Effector CD8-positive, alpha-beta T cell (primary cell): ENCODE measurements around the gene PPP1R7.
"Not testable (repeated sequence)": the region's sequence is repeated elsewhere in the genome, so short reads cannot be mapped to it uniquely, and the experiment has no call there.

Experiments used
- DNase-seq: peaks from one replicate; lab custom pipeline; 2025; lab: John Stamatoyannopoulos, UW

PPP1R7 gene

GRCh38 chr2:241193271-241193670 is 43.0 kb downstream of the PPP1R7 start:
- no peak for DNase-seq

- DNase-seq = no peak
Observed at GRCh38 chr2:241194811-241195210, 44.5 kb downstream of the PPP1R7 start.

GRCh38 chr2:241195506-241196130 is 45.4 kb downstream of the PPP1R7 start:
- no peak for DNase-seq

GRCh38 chr2:241197246-241197645 is 47.0 kb downstream of the PPP1R7 start:
- DNase-seq = not testable (repeated sequence)

- no peak for DNase-seq
Observed at GRCh38 chr2:241197947-241198346, 47.7 kb downstream of the PPP1R7 start.

GRCh38 chr2:241198381-241199279 is 48.4 kb downstream of the PPP1R7 start:
- no peak for DNase-seq

- DNase-seq = no peak
Observed at GRCh38 chr2:241199286-241199685, 49.0 kb downstream of the PPP1R7 start.

- no peak for DNase-seq
Observed at GRCh38 chr2:241199897-241200821, 49.9 kb downstream of the PPP1R7 start.

- DNase-seq = no peak
Observed at GRCh38 chr2:241200822-241201395, 50.6 kb downstream of the PPP1R7 start.

- DNase-seq = no peak
Observed at GRCh38 chr2:241201445-241202267, 51.4 kb downstream of the PPP1R7 start.

GRCh38 chr2:241202268-241202585 is 52.0 kb downstream of the PPP1R7 start:
- DNase-seq = no peak

GRCh38 chr2:241202681-241203080 is 52.4 kb downstream of the PPP1R7 start:
- DNase-seq = no peak

- no peak for DNase-seq
Observed at GRCh38 chr2:241203218-241204009, 53.1 kb downstream of the PPP1R7 start.

GRCh38 chr2:241204010-241204384 is 53.7 kb downstream of the PPP1R7 start:
- no peak for DNase-seq

GRCh38 chr2:241204490-241204889 is 54.2 kb downstream of the PPP1R7 start:
- no peak for DNase-seq

- DNase-seq = no peak
Observed at GRCh38 chr2:241205086-241205485, 54.8 kb downstream of the PPP1R7 start.

GRCh38 chr2:241207151-241207550 is 56.9 kb downstream of the PPP1R7 start:
- DNase-seq = no peak

GRCh38 chr2:241207641-241208040 is 57.4 kb downstream of the PPP1R7 start:
- no peak for DNase-seq

GRCh38 chr2:241208058-241208457 is 57.8 kb downstream of the PPP1R7 start:
- DNase-seq = no peak

- no peak for DNase-seq
Observed at GRCh38 chr2:241209271-241209670, 59.0 kb downstream of the PPP1R7 start.
